NT2/D1 (cell line): ENCODE data around the gene RIC8A.

Experiments used
- DNase-seq: peaks from one replicate; pipeline ENCODE4 v3.0.0-alpha.2; 2011; ENCODE audit warnings: low read depth, low spot score
- H3K27me3 ChIP-seq: 2 replicates; pipeline ENCODE4 v1.6.0; 2011; ENCODE audit warnings: mild to moderate bottlenecking; ENCODE audit not compliant: insufficient read length, insufficient read depth
- H3K36me3 ChIP-seq: 2 replicates; pipeline ENCODE4 v1.6.1; 2011; ENCODE audit warnings: mild to moderate bottlenecking, low read length, mixed read lengths; ENCODE audit not compliant: insufficient read depth, insufficient read length
- H3K4me1 ChIP-seq: 2 replicates; pipeline ENCODE4 v1.5.1; 2011; ENCODE audit not compliant: insufficient read depth, insufficient read length
- H3K4me3 ChIP-seq: 2 replicates; pipeline ENCODE4 v1.5.1; 2011; ENCODE audit warnings: low read depth; ENCODE audit not compliant: insufficient read length
- H3K9ac ChIP-seq: 2 replicates; pipeline ENCODE4 v1.6.0; 2011; ENCODE audit warnings: low read depth; ENCODE audit not compliant: insufficient read length
- H3K9me3 ChIP-seq: 2 replicates; pipeline ENCODE4 v1.5.1; 2011; ENCODE audit warnings: mild to moderate bottlenecking, low read length; ENCODE audit not compliant: insufficient read depth
- SUZ12 ChIP-seq: IDR thresholded peaks from 2 replicates; pipeline ENCODE4 v1.6.1; 2011; ENCODE audit not compliant: insufficient read length, insufficient read depth; ENCODE audit errors: extremely low read depth
- YY1 ChIP-seq: IDR thresholded peaks from 2 replicates; pipeline ENCODE4 v1.6.1; 2011; ENCODE audit not compliant: insufficient read length, insufficient read depth
- ZNF274 ChIP-seq: IDR thresholded peaks from 2 replicates; pipeline ENCODE4 v1.6.1; 2011; ENCODE audit warnings: mild to moderate bottlenecking, low read depth, low read length

Gene RIC8A

DNA sequence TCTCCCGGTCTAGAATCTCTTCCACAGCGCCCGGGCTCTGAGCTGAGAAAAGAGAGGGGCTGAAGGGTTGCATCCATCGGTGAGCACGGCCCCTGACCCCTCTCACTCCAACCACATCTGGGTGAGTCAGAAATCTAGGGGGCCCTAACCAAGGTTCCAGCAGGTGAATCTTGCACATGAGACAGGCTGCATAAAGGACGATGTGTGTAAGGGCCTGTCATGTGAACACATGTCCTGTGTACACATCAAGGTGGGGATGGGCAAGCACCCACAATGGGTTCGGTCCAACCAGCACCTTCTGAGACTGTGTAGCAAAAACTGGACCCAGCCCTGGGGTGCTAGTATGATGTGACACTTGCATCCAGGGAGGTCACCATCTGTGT is 1.5 kb upstream of the RIC8A start:
- no peak for DNase-seq
- peaks cover 24% of the 10 kb centered on the region for H3K4me1 ChIP-seq
- no peaks in the 10 kb centered on the region for H3K27me3 ChIP-seq
- H3K4me3 ChIP-seq, result peak overlapping the region; percentile 85
- TF ChIP-seq ZNF274 (no peak), YY1 (no peak), SUZ12 (no peak)
- H3K9ac ChIP-seq, result peak overlapping the region; percentile 93
- no peaks in the 10 kb centered on the region for H3K9me3 ChIP-seq
- H3K36me3 ChIP-seq, result peaks cover 70% of the 10 kb centered on the region

DNA sequence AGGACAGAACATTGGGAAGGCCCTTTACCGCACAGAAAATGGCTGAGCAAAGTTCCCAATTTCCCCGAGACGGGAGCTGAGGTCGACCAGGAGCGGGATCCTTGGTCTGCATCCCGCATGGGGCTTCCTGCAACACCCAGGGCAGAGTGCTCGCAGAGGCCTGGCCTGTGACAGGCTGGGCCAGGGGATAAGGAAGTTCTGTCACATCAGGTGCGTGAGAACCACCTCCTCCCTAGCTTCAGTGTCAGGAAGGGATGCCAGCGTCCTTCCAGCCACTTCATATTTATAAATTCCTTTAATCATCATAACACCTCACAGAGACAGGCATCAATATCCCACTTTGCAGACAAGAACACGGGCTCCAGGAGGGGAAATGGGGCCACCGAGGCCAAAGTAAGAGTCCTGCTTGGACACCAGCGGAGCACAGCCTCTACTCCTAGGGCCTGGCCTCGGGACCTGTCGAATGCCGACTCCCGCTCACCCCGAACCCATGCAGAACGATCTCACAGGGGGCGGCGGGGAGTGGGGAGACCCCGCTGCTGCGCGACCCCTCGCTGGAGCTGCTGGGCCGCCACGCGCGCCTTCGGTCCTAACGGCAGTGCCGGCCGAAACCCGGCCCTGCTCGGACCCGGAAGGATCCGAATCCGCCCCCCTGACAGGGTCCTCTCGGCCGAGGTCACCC is 841 bp upstream of the RIC8A start:
- Histone ChIP-seq H3K27me3 (no peaks in the 10 kb centered on the region), H3K9ac (peak overlapping the region; percentile 93), H3K4me1 (peaks cover 27% of the 10 kb centered on the region), H3K9me3 (no peaks in the 10 kb centered on the region), H3K4me3 (peak overlapping the region; percentile 85), H3K36me3 (peaks cover 70% of the 10 kb centered on the region)
- TF ChIP-seq YY1 (no peak), ZNF274 (no peak), SUZ12 (no peak)
- DNase-seq, result no peak

DNA sequence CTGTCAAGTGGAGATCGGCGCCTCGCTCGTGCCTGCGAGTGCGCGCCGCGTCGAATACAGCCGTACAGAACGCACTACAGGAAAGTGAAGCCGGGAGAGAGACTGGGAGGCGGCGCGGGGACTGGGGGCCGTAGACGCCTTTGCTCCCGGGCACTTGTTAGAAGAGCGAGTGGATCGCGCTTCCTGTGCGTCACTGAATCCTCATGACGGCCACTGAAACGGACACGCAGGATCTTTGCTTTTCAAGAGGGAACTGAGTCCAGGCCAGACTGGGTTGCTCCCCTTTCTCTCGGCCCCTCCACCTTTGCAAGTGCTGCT is 314 bp downstream of the RIC8A start:
- TF ChIP-seq SUZ12 (no peak), YY1 (no peak), ZNF274 (no peak)
- Histone ChIP-seq H3K4me3 (peak overlapping the region; percentile 85), H3K36me3 (peaks cover 72% of the 10 kb centered on the region), H3K9ac (peak overlapping the region; percentile 93), H3K9me3 (no peaks in the 10 kb centered on the region), H3K4me1 (peaks cover 28% of the 10 kb centered on the region), H3K27me3 (no peaks in the 10 kb centered on the region)
- DNase-seq, result no peak

DNA sequence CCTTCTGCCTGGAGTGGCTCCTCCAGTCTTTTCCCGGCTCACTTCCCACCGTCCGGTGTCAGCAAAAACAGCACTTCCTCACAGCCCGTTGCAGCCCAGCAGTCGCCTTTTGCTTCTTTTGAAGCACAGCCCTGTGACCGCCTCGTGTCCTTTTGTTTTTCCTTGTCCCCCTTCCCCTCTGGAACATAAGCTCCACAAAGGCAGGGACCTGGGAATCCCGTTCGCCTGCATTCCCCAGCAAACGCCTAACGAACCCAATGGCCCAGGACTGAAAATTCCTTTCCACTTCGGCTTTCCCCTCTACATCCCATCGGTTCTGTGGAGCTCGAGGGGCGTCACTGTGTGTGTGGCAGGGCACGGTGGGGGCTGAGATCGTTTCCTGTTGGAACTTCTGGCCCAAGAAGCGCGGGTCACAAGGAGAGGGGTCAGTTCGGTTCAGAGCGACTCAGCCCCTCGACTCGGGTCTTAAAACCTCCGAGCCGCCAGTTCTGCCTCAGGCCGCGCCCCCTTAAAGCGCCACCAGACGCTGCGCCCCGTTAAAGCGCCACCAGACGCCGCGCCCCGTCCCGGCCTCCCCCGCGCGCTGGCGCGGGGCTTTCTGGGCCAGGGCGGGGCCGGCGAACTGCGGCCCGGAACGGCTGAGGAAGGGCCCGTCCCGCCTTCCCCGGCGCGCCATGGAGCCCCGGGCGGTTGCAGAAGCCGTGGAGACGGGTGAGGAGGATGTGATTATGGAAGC is 841 bp downstream of the RIC8A start:
- no peaks in the 10 kb centered on the region for H3K27me3 ChIP-seq
- peak overlapping the region; percentile 85 for H3K4me3 ChIP-seq
- peaks cover 30% of the 10 kb centered on the region for H3K4me1 ChIP-seq
- peaks cover 72% of the 10 kb centered on the region for H3K36me3 ChIP-seq
- H3K9me3 ChIP-seq, result no peaks in the 10 kb centered on the region
- peak; percentile 50 for DNase-seq
- H3K9ac ChIP-seq, result peak overlapping the region; percentile 93
- no peak for TF ChIP-seq SUZ12
- TF ChIP-seq ZNF274, result no peak
- TF ChIP-seq YY1, result no peak

DNA sequence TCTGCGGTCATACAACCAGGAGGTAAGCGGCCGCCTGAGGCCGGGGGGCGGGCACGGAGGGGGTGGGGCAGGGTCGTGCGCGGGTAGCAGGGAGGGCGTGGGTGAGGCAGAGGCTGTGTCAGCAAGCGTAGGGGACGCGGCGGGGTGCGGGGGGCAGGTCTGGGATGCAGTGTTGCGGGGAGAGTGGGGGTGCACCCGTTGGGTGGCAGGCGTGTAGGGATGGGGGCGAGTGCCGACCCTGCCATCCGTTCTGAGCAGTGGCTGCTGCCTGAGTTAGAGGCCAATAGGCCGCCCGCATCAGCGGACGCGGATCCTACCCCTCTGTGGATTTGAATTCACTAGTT is 1.4 kb downstream of the RIC8A start:
- no peak for TF ChIP-seq ZNF274
- TF ChIP-seq YY1, result no peak
- TF ChIP-seq SUZ12, result no peak
- Histone ChIP-seq H3K36me3 (peaks cover 72% of the 10 kb centered on the region), H3K9me3 (no peaks in the 10 kb centered on the region), H3K4me3 (peak overlapping the region; percentile 85), H3K9ac (peak overlapping the region; percentile 93), H3K4me1 (peaks cover 26% of the 10 kb centered on the region), H3K27me3 (no peaks in the 10 kb centered on the region)
- DNase-seq, result no peak

DNA sequence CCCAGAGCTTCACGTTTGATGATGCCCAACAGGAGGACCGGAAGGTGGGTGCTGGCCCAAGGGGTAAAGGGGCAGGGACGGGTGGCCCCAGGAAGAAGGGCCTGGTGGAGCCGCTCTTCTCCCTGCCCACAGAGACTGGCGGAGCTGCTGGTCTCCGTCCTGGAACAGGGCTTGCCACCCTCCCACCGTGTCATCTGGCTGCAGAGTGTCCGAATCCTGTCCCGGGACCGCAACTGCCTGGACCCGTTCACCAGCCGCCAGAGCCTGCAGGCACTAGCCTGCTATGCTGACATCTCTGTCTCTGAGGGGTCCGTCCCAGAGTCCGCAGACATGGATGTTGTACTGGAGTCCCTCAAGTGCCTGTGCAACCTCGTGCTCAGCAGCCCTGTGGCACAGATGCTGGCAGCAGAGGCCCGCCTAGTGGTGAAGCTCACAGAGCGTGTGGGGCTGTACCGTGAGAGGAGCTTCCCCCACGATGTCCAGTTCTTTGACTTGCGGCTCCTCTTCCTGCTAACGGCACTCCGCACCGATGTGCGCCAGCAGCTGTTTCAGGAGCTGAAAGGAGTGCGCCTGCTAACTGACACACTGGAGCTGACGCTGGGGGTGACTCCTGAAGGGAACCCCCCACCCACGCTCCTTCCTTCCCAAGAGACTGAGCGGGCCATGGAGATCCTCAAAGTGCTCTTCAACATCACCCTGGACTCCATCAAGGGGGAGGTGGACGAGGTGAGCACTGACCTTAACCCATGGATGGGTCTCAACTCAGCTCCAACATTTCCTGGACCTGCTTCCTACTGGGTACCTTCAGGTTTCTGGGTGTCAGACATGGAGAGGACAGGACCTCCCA is 2.0 kb downstream of the RIC8A start:
- Histone ChIP-seq H3K36me3 (peaks cover 72% of the 10 kb centered on the region), H3K4me3 (peak overlapping the region; percentile 85), H3K9me3 (no peaks in the 10 kb centered on the region), H3K4me1 (peaks cover 28% of the 10 kb centered on the region), H3K9ac (peak overlapping the region; percentile 92), H3K27me3 (no peaks in the 10 kb centered on the region)
- DNase-seq, result no peak
- TF ChIP-seq SUZ12, result no peak
- no peak for TF ChIP-seq YY1
- no peak for TF ChIP-seq ZNF274
